HG03457 (cell line): Measurements from ENCODE around the gene MVB12B.

Experiments
- ATAC-seq: cut with Tn5 transposase; IDR thresholded peaks from one replicate; pipeline ENCODE4 v1.9.1; 2021; ENCODE audit warnings: moderate number of reproducible peaks; ENCODE audit not compliant: unreplicated experiment

The MVB12B gene

GRCh38 chr9:126380447-126380846 lies 53.8 kb downstream of the MVB12B start:
- ATAC-seq = no peak

- no peak for ATAC-seq
Observed at GRCh38 chr9:126381195-126381594, 54.6 kb downstream of the MVB12B start.

- ATAC-seq = no peak
Observed at GRCh38 chr9:126383406-126384046, 56.9 kb downstream of the MVB12B start.

GRCh38 chr9:126384926-126385325 lies 58.3 kb downstream of the MVB12B start:
- no peak for ATAC-seq

- no peak for ATAC-seq
Observed at GRCh38 chr9:126386088-126386487, 59.5 kb downstream of the MVB12B start.

- no peak for ATAC-seq
Observed at GRCh38 chr9:126386776-126387175, 60.1 kb downstream of the MVB12B start.

GRCh38 chr9:126388964-126389708 lies 62.5 kb downstream of the MVB12B start:
- ATAC-seq = no peak

- no peak for ATAC-seq
Observed at GRCh38 chr9:126389992-126390391, 63.4 kb downstream of the MVB12B start.

GRCh38 chr9:126390923-126391322 lies 64.3 kb downstream of the MVB12B start:
- no peak for ATAC-seq

GRCh38 chr9:126391713-126392661 lies 65.4 kb downstream of the MVB12B start:
- no peak for ATAC-seq

GRCh38 chr9:126392662-126393371 lies 66.2 kb downstream of the MVB12B start:
- no peak for ATAC-seq

- ATAC-seq = no peak
Observed at GRCh38 chr9:126393876-126394275, 67.2 kb downstream of the MVB12B start.

GRCh38 chr9:126394802-126395201 lies 68.2 kb downstream of the MVB12B start:
- no peak for ATAC-seq

- no peak for ATAC-seq
Observed at GRCh38 chr9:126395439-126396212, 69.0 kb downstream of the MVB12B start.

- peak; percentile 84 for ATAC-seq
Observed at GRCh38 chr9:126397056-126397455, 70.4 kb downstream of the MVB12B start.

- no peak for ATAC-seq
Observed at GRCh38 chr9:126398403-126399058, 71.9 kb downstream of the MVB12B start.

- no peak for ATAC-seq
Observed at GRCh38 chr9:126399251-126399650, 72.6 kb downstream of the MVB12B start.

- no peak for ATAC-seq
Observed at GRCh38 chr9:126399789-126400188, 73.2 kb downstream of the MVB12B start.

GRCh38 chr9:126400571-126400970 lies 73.9 kb downstream of the MVB12B start:
- no peak for ATAC-seq

- no peak for ATAC-seq
Observed at GRCh38 chr9:126401107-126401506, 74.5 kb downstream of the MVB12B start.
